AG04450 (cell line): Measurements from ENCODE around the gene CLMP. TPM values are rescaled to one million over a fixed set of nuclear protein-coding genes. Genes with fewer than 3 reads are reported as not detected.
A peak's percentile ranks its signal among the peaks of the same experiment; 100 is the strongest.

Experiments
- CTCF ChIA-PET: fragments of 300-600, 350-600 bp; formaldehyde crosslinking; extraction: SDS; loops from one replicate; lab custom pipeline; 2022; ENCODE audit warnings: antibody characterized with exemption, inconsistent platforms; lab: Charles Lee
- POLR2A ChIA-PET: fragments of 350-600 bp; formaldehyde crosslinking; extraction: SDS; loops from one replicate; lab custom pipeline; 2021; ENCODE audit warnings: antibody characterized with exemption, inconsistent platforms; lab: Yijun Ruan, JAX
- DNase-seq: peaks from one replicate; pipeline ENCODE4 v3.0.0-alpha.2; 2011; ENCODE audit warnings: low read depth, low spot score
- H3K27ac ChIP-seq: one replicate; pipeline ENCODE4 v1.5.1; 2012; ENCODE audit warnings: low read depth, low read length, control low read depth
- H3K27me3 ChIP-seq: one replicate; pipeline ENCODE4 v1.6.0; 2012; ENCODE audit warnings: low read length; ENCODE audit not compliant: control insufficient read depth, insufficient read depth
- H3K4me3 ChIP-seq: 2 replicates; pipeline ENCODE4 v1.5.1; 2011; ENCODE audit warnings: mild to moderate bottlenecking, low read depth, low read length, control low read depth
- H3K9me3 ChIP-seq: 2 replicates; pipeline ENCODE4 v1.5.1; 2012; ENCODE audit warnings: low read length; ENCODE audit not compliant: control insufficient read depth, insufficient read depth
- polyA plus RNA-seq: library from polyadenylated mRNA; depleted of rRNA; stranded (reverse); fragments of >200 nt; gene quantifications from 2 replicates; pipeline ENCODE4 v1.2.3, GENCODE V29; 2011
- TF ChIP-seq, protein P1 (sequence below): IDR thresholded peaks from 2 replicates; pipeline ENCODE4 v1.5.1; 2011; ENCODE audit warnings: low read depth, low read length, control low read depth, inconsistent platforms

CLMP gene
- polyA plus RNA-seq, 1 experiment = 288 TPM

DNA sequence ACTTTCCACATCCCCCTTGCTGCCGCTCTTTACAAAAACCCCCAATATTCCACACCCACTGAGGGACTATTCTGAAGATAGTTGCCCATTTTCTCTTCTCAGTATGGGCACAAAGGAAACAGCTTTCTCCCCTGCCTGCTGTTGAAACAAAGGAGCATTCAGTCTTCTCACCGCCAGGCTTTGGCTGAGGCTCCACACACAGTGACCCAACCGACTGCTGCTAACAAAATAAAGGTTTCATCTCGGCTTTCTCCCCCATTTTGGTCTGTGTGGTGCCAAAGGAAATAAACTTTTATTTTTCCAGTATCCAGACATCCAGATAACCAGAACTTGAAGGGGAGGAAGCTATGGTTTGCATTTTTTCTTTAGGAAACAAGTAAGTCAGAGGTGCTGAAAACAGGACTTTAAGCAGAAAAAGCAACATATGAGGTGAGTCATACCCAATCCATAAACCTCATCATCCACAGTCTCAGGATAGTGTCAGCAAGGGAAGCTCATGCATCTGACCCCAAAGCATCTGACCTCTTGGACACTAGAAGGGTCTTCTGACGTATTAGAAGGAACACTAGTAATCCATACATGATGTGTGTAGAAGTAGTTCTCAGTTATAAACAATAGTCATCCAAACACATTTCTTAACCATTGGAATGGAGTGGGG is 6.4 kb downstream of the CLMP start:
- CTCF ChIA-PET = interaction anchor here (0.6 to 3.5 kb wide), 5 partner anchors 11 to 73 kb away, joined by 3 to 24 read pairs (median 6); no protein-coding TSS in a partner anchor

DNA sequence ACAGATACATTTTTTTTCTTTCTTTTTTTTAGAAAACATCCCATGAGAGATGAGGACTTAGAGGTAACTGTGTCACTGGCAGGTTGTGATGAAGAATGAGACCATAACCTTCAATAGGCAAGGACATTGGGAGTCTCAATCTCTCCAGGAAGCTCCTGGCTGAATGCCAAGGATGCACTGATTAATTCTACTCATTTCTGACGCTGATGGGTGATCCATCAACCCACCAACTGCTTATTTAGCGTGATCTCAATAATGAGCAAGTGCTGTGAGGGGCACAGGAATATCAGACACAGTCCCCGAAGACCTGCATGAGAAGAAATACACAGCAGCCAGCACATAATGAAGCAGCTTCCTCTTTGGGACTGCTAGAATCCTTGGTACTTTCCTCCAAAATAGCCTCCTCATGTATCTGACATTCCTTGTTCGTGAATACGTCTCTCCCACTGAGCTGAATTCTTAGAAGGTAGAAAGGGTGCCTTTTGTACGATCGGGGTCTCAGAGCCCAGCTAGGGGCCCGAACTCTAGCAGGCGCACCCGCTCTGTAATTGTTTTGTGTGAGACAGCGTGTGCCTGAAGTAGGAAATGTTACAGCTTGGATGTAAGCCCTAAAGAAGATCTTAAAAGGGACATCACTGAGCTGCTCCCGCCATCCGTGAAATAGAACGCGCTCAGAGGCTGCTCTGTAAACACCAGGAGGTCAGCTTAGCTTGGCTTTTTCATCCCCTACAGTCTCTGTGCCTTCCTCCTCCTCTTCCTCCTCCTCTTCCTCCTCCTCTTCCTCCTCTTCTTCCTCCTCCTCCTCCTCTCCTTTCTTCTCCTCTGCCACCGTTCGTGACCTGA is 7.2 kb downstream of the CLMP start:
- no peaks in the 10 kb centered on the region for H3K27me3 ChIP-seq
- no peak for DNase-seq
- peak overlapping the region; percentile 50 for H3K4me3 ChIP-seq
- ChIA-PET CTCF (interaction anchor here (0.5 to 3.5 kb wide), 3 partner anchors 59 to 76 kb away, joined by 4 to 24 read pairs (median 14); no protein-coding TSS in a partner anchor), POLR2A (interaction anchor here (0.7 to 2.6 kb wide), 9 partner anchors 12 to 126 kb away, joined by 3 to 28 read pairs (median 6); partner anchors contain the start of gene HSPA8)
- TF ChIP-seq, protein P1, sequence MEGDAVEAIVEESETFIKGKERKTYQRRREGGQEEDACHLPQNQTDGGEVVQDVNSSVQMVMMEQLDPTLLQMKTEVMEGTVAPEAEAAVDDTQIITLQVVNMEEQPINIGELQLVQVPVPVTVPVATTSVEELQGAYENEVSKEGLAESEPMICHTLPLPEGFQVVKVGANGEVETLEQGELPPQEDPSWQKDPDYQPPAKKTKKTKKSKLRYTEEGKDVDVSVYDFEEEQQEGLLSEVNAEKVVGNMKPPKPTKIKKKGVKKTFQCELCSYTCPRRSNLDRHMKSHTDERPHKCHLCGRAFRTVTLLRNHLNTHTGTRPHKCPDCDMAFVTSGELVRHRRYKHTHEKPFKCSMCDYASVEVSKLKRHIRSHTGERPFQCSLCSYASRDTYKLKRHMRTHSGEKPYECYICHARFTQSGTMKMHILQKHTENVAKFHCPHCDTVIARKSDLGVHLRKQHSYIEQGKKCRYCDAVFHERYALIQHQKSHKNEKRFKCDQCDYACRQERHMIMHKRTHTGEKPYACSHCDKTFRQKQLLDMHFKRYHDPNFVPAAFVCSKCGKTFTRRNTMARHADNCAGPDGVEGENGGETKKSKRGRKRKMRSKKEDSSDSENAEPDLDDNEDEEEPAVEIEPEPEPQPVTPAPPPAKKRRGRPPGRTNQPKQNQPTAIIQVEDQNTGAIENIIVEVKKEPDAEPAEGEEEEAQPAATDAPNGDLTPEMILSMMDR = no peak
- no peaks in the 10 kb centered on the region for H3K9me3 ChIP-seq
- peak overlapping the region; percentile 96 for H3K27ac ChIP-seq

More for the DNA sequence above, 6.4 kb downstream of the CLMP start:
- H3K4me3 ChIP-seq = peak overlapping the region; percentile 50
- DNase-seq = peak; percentile 91
- TF ChIP-seq, protein P1 = peak; percentile 27; the same call in 1 of the 2 replicates
- H3K9me3 ChIP-seq = no peaks in the 10 kb centered on the region
- POLR2A ChIA-PET = interaction anchor here (0.7 to 2.6 kb wide), 9 partner anchors 12 to 126 kb away, joined by 3 to 28 read pairs (median 6); partner anchors contain the start of gene HSPA8
- no peaks in the 10 kb centered on the region for H3K27me3 ChIP-seq
- H3K27ac ChIP-seq = peak overlapping the region; percentile 96

DNA sequence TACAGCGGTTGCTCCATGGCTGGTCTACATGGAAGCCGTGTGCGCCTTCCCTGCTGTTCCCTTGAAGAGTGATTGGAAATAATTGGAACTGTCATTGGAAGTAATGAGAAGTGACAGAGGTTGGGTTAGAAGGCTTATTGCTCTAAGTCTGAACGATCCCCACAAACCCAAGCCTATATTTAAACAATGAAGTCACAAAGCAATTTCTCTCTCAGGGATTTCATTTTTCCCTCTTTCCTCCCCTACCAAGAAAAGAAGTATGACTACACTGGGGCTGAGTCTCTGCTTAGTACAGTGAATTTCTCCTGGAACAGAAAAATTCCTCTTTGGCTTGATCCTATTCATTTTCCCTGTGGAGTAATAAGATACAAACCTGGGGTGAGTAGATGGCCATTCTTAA is 7.8 kb downstream of the CLMP start:
- Histone ChIP-seq H3K27me3 (no peaks in the 10 kb centered on the region), H3K4me3 (no peak overlapping the region), H3K27ac (peak overlapping the region; percentile 96), H3K9me3 (no peaks in the 10 kb centered on the region)
- TF ChIP-seq, protein P1 = no peak
- ChIA-PET CTCF (interaction anchor here (2.9 to 3.5 kb wide), 2 partner anchors 60 to 74 kb away, joined by 14 to 24 read pairs; no protein-coding TSS in a partner anchor), POLR2A (interaction anchor here (2.2 to 2.6 kb wide), 3 partner anchors 13 to 60 kb away, joined by 9 to 28 read pairs (median 11); no protein-coding TSS in a partner anchor)
- DNase-seq = no peak

DNA sequence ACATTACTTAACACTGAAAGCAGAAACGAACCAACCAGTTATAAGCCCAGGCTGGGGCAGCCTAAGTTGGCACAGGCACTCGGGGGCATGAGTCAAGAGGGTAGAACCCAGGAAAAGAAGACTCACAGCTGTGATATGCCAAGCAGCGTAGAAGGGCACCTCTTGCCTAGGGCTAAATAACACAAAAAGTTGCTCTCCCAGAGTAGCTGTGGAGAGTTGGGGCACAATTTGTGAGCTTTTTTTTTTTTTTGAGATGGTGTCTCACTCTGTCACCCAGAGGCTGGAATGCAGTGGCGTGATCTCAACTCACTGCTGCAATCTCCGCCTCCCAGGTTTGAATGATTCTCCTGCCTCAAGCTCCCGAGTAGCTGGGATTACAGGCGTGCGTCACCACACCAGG is 8.8 kb downstream of the CLMP start:
- Histone ChIP-seq H3K9me3 (no peaks in the 10 kb centered on the region), H3K4me3 (no peak overlapping the region), H3K27ac (no peak overlapping the region), H3K27me3 (no peaks in the 10 kb centered on the region)
- POLR2A ChIA-PET = interaction anchor here (0.8 to 0.9 kb wide), 2 partner anchors 12 to 13 kb away, joined by 3 read pairs; no protein-coding TSS in a partner anchor
- TF ChIP-seq, protein P1 = no peak
- DNase-seq = no peak
- CTCF ChIA-PET = interaction anchor here (1.5 kb wide), 1 partner anchor 61 kb away, joined by 7 read pairs; no protein-coding TSS in a partner anchor
